SH-SY5Y (cell line): Measurements from ENCODE around the gene ANKRD24.

ENCODE experiments used
- GATA2 ChIP-seq: IDR thresholded peaks from 2 replicates; pipeline ENCODE4 v1.6.1; 2011; ENCODE audit warnings: mild to moderate bottlenecking, low read depth, low read length
- GATA3 ChIP-seq: IDR thresholded peaks from 2 replicates; pipeline ENCODE4 v1.6.1; 2011; ENCODE audit warnings: low read depth, mild to moderate bottlenecking, low read length, moderate library complexity

Gene ANKRD24

DNA sequence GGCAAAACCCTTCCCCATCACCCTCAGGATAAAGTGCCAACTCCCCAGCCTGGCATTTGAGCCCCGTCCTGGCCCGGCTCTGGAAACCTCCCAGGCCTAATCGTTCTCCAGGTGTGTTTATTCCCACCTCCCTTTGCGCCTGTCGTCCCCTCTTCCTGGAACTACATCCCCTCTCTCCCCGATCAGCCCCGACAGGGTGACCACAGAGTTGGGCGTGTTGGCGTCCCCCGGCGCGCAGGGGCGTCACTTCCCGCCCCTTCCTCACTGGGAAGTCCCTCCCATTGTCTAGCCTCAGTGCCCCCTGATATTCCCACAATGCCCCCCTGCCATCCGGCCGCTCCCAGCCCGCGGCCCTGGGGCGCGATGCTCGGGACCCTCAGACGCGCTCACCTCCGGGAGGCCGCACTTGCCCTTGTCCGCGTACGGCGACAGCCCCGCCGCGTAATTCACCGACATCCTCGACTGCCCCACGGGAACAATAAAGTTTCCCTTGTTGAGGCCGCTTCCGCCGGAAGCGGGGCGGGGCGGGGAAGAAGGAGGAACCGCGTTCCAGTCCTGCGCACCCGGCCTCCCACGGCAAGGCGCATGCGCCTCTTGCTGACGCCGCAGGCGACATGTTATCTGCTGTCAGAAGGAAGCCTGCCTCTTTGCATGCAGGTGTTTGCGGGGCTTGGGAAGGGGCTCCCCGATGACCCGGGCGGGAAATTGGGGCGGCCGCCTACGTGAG, at the start of gene ANKRD24, which contains the start of gene SIRT6:
Gene ANKRD24, plus strand, starts transcription at position 606 of the 727 bp plus-strand sequence. CDS start 3,737 bp downstream, outside the sequence.
Gene SIRT6, minus strand, starts transcription at position 480 of the 727 bp plus-strand sequence. Its CDS starts 24 bp downstream, at position 456.
- TF ChIP-seq GATA3 (no peak), GATA2 (peak; percentile 80)

DNA sequence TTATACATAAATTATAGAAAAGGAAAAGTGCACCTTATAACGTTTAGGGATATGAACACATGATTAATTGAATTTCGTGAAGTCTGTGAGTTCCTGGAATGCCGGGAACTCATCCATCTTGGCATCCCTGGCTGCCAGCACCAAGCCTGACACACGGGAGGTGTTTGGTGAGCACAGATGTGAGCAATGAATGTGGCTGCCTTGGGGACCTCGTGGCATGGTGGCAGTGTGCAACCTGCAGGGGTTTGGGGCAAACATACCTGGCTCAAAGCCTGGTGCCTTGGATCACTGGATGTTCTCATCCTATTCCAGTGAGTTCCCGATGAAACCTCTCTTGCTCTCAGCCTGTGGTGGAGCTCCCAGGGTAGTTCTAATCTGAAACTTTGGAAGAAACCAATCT, 48.1 kb upstream of the ANKRD24 start:
- TF ChIP-seq GATA2 (no peak), GATA3 (no peak)

DNA sequence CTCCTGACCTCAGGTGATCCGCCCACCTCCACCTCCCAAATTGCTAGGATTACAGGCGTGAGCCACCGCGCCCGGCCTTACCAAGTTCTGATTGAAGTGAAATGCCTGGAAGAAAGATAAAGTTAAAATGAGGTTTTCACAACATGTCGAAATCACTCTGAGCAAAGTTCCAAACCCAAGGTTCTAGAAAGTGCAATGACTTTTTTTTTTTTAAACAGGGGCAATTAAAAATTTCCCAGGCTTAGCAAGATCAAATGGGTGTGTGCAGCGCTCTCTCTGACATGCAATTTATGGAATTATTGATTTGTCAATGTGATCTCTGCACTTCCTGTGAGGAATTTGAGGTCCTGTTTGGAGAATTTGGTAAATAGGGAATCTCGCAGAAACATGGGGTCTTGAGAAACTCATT, 45.8 kb upstream of the ANKRD24 start:
- no peak for TF ChIP-seq GATA3
- no peak for TF ChIP-seq GATA2

GRCh38 chr19:4138445-4138844, 44.0 kb upstream of the ANKRD24 start:
- TF ChIP-seq GATA2: no peak

GRCh38 chr19:4139614-4140236, 42.8 kb upstream of the ANKRD24 start:
- TF ChIP-seq GATA2 (no peak), GATA3 (no peak)

- TF ChIP-seq GATA3 (no peak), GATA2 (no peak)
These were observed 42.2 kb upstream of the ANKRD24 start for GRCh38 chr19:4140237-4140711.

GRCh38 chr19:4144666-4145249, 37.7 kb upstream of the ANKRD24 start:
- TF ChIP-seq GATA2 (no peak), GATA3 (no peak)

GRCh38 chr19:4149518-4150288, 32.8 kb upstream of the ANKRD24 start:
- TF ChIP-seq GATA3 (no peak), GATA2 (no peak)

DNA sequence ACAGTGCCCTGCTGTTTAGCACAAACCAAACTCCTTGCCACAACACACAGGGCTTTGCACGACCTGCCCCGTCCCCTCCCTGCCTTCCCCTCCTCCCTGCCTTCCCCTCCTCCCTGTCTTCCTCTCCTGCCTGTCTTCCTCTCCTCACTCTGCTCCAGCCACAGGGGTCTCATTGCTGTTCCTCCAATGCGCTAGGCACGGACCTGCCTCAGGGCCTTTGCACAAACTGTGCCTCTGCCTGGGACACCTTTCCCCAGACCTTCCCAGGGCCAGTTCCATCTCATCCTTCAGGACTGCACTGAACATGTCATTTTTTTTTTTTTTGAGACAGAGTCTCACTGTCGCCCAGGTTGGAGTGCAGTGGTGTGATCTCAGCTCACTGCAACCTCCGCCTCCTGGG, 30.9 kb upstream of the ANKRD24 start:
- no peak for TF ChIP-seq GATA2
- no peak for TF ChIP-seq GATA3

DNA sequence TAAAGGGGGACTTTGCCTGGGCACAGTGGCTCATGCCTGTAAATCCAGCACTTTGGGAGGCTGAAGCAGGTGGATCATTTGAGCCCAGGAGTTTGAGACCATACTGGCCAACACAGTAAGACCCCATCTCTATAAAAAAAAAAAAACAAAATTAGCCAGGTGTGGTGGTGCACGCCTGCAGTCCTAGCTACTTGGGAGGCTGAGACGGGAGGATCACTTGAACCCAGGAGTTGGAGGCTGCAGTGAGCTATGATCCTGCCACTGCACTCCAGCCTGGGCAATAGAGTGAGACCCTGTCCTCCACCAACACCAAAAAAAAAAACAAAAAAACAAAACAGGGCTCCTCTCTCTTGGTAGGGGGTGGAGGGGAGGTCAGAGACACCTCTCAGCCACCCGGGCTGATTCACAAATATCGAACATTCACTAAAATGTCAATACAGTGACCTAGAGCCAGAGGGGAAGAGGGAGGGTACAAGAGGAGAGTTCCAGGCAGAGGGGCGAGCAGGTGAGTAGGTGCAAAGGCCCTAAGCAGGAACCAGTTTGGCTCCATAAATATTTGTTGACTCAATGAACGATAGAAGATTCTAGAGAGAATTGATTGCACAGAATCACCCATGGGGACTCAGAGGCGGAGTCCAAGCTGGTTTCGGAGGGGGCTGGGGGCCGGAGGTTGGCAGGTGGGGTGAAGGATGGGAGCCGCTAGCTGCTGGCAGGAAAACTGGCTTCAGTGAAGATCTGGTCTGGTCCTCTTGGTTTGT, 30.1 kb upstream of the ANKRD24 start:
- TF ChIP-seq GATA2 (no peak), GATA3 (no peak)

GRCh38 chr19:4154571-4155312, 27.7 kb upstream of the ANKRD24 start:
- no peak for TF ChIP-seq GATA2
- TF ChIP-seq GATA3: no peak

DNA sequence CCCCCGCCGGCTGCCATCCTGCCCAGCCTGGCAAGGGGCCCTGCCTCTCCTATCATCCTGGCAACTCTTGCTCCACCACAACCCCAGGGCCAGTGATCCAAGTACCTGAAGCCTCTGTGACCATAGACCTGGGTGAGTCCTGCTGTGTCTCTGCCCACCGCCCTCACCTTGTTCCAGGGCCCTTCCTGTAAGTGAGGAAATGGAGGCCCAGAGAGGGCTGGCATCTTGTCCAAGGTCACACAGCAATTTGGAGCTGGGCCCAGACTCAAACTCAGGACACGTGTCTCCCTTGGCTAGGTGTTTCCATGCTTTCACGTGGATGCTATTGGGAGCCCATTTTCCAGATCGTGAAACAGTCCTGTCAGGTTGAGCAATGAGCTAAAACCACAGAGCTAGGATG, 25.3 kb upstream of the ANKRD24 start:
- TF ChIP-seq GATA2: no peak
- TF ChIP-seq GATA3: no peak

- TF ChIP-seq GATA2: no peak
- TF ChIP-seq GATA3: no peak
These were observed 20.9 kb upstream of the ANKRD24 start for GRCh38 chr19:4161415-4162077.
